Peyer's patch (tissue), 4 donors: ENCODE results near the gene ADAP1.

Experiments
- POLR2A ChIP-seq, 2 donors: fragments of 450-650 bp; IDR thresholded peaks; one replicate each; pipeline ENCODE4 v1.5.1; 2017; ENCODE audit warnings: antibody characterized with exemption in 2 of 2, mild to moderate bottlenecking in 2 of 2, moderate library complexity in 2 of 2
- TF ChIP-seq, protein P1 (sequence below), 6 experiments: fragments of 450-650 bp in 4 of 6; fragments of 200-600 bp in 2 of 6; sonication (generic) in 1 of 6; IDR thresholded peaks; one replicate each; pipeline ENCODE4 v1.5.1; 2017 to 2019; ENCODE audit warnings: antibody characterized with exemption in 6 of 6, mild to moderate bottlenecking in 3 of 6, moderate library complexity in 1 of 6

DNA sequence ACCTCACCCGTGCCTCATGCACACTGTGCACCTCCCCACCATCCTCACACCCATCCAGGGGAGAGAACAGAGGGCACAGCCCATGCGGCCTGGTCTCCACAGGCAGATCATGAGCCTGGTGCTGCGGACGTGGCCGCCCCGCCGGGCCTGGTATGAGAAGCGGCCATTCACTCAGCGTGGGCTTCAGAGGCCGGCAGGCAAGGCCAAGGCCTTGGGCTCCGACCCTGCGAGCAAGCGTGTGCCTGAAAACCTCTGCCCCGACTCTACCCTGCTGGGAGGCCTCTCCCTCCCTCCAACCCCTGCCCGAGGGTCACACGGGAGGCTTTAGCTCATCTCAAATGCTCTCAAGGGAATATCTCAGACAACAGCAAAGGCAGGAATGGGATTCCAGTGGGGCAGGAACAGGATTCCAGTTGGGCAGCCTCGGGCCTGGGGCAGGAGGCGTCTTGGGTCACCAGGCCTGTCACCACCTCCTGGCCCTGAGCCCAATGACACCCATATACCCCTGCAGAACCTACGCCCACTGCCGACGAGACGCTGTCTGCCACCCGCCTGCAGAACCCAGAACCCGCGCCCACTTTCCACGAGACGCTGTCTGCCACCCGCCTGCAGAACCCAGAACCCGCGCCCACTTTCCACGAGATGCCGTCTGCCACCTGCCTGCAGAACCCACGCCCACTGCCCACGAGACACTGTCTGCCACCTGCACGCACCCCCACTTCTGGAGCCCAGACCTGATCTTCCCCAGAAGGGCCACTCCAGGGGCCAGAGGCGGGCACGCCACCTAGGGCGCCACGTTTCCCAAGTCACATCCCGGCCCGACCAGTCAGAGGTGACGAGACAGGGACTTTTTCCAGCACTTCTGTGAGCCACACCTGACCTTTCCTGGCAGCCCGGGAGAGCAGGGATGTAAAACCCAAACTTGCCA is 38.9 kb downstream of the ADAP1 start:
- TF ChIP-seq, protein P1, sequence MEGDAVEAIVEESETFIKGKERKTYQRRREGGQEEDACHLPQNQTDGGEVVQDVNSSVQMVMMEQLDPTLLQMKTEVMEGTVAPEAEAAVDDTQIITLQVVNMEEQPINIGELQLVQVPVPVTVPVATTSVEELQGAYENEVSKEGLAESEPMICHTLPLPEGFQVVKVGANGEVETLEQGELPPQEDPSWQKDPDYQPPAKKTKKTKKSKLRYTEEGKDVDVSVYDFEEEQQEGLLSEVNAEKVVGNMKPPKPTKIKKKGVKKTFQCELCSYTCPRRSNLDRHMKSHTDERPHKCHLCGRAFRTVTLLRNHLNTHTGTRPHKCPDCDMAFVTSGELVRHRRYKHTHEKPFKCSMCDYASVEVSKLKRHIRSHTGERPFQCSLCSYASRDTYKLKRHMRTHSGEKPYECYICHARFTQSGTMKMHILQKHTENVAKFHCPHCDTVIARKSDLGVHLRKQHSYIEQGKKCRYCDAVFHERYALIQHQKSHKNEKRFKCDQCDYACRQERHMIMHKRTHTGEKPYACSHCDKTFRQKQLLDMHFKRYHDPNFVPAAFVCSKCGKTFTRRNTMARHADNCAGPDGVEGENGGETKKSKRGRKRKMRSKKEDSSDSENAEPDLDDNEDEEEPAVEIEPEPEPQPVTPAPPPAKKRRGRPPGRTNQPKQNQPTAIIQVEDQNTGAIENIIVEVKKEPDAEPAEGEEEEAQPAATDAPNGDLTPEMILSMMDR (IDR thresholded peaks at IDR 0.05) = no peak
- TF ChIP-seq POLR2A (IDR thresholded peaks at IDR 0.05) = no peak
